ENCODE measurements around the gene ARHGAP12. TPM values are rescaled to one million over a fixed set of nuclear protein-coding genes. Genes with fewer than 3 reads are reported as not detected.

Gene ARHGAP12
- total and polyA plus RNA-seq, 2 donors (not counting 3 experiments of a cell fraction or from before 2014, with no cell fraction given) = 5.8 to 19.3 TPM

GRCh38 chr10:31926765-31927564 lies 1.7 kb downstream of the ARHGAP12 start:
- TF ChIP-seq JUN (IDR thresholded peaks at IDR 0.05; ENCODE audit: borderline replicate concordance, insufficient read depth, insufficient read length, low read depth) (peak; percentile 38), EZH2 (IDR thresholded peaks at IDR 0.05; ENCODE audit: borderline replicate concordance, low read depth, low read length, severe bottlenecking) (no peak), MYC (IDR thresholded peaks at IDR 0.05; ENCODE audit: low read depth, low read length) (no peak), POLR2AphosphoS5 (IDR thresholded peaks at IDR 0.05; ENCODE audit: insufficient read depth, low read depth, low read length) (no peak), FOS (IDR thresholded peaks at IDR 0.05; ENCODE audit: borderline replicate concordance, insufficient read depth, low read length) (peak; percentile 51), POLR2A (IDR thresholded peaks at IDR 0.05; ENCODE audit: low read depth, low read length) (no peak), GATA2 (IDR thresholded peaks at IDR 0.05; ENCODE audit: insufficient read depth, insufficient read length, low read depth, low read length) (peak; percentile 10), CTCF (IDR thresholded peaks at IDR 0.05; ENCODE audit: extremely low read depth in 1 of 2, insufficient read depth in 1 of 2, low read depth in 1 of 2, low read length in 2 of 2) (no peak), MAX (IDR thresholded peaks at IDR 0.05; ENCODE audit: insufficient read depth, insufficient read length) (no peak)
- H3K27ac ChIP-seq (ENCODE audit: insufficient read depth, low read depth, low read length) = no peak overlapping the region
- peak overlapping the region; percentile 74 to 90 (median 80) for H3K4me3 ChIP-seq (replicated peaks in 1 of 3; ENCODE audit: insufficient read depth in 1 of 3, low read depth in 1 of 3, low read length in 3 of 3)
- no peaks in the 10 kb centered on the region for H3K36me3 ChIP-seq (ENCODE audit: control insufficient read depth in 2 of 2, extremely low read depth in 1 of 2, insufficient read depth in 2 of 2, low read length in 2 of 2)
- peaks cover 38% of the 10 kb centered on the region for H3K79me2 ChIP-seq (ENCODE audit: control insufficient read depth, insufficient read depth, low read length)
- H3K4me2 ChIP-seq (ENCODE audit: insufficient read depth, low read length) = peak overlapping the region; percentile 96
- CTCF ChIA-PET = interaction anchor here (0.5 to 5.5 kb wide), 6 partner anchors 10 to 65 kb away, joined by 3 to 80 read pairs (median 4); no protein-coding TSS in a partner anchor
- no peaks in the 10 kb centered on the region for H3K9me1 ChIP-seq (replicated peaks; ENCODE audit: control insufficient read depth, extremely low read depth, insufficient read depth, low read length)
- intact Hi-C loops (cut with micrococcal nuclease) = loop anchor here (5.0 kb wide), 1 partner anchor 80 kb away; no protein-coding TSS in a partner anchor
- no peaks in the 10 kb centered on the region for H3K9me3 ChIP-seq (replicated peaks; ENCODE audit: control insufficient read depth, insufficient read depth, low read length)
- peaks cover 26% of the 10 kb centered on the region for H3K4me1 ChIP-seq (ENCODE audit: control insufficient read depth, extremely low read depth, insufficient read depth, low read length)
- H3K9ac ChIP-seq (replicated peaks; ENCODE audit: extremely low read depth, insufficient read depth, low read length) = peak overlapping the region; percentile 20
- H2AFZ ChIP-seq (ENCODE audit: low read depth, low read length) = peak overlapping the region; percentile 35
- dilution Hi-C loops (cut with MboI; ENCODE audit: extremely low pct_ligation_motif_present, low sequenced_read_pairs) = no loop called here
- peaks cover 7% of the 10 kb centered on the region for H4K20me1 ChIP-seq (replicated peaks; ENCODE audit: control insufficient read depth, extremely low read depth, insufficient read depth, low read length)
- DNase-seq (ENCODE audit: low read depth, low spot score) (peak; percentile 11), FAIRE-seq (no peak)
- POLR2A ChIA-PET = interaction anchor here (0.6 to 1.2 kb wide), 3 partner anchors 30 to 65 kb away, joined by 3 to 5 read pairs (median 3); no protein-coding TSS in a partner anchor
- H3K27me3 ChIP-seq (ENCODE audit: control insufficient read depth in 2 of 2, insufficient read depth in 2 of 2, low read length in 2 of 2) = no peaks in the 10 kb centered on the region
- TSS peak; percentile 10 for BruUV-seq (replicated peaks)

Measured in endothelial cell of umbilical vein (primary cell).